H9 (cell line): ENCODE measurements around the gene FGF21. TPM values are rescaled to one million over a fixed set of nuclear protein-coding genes. Genes with fewer than 3 reads are reported as not detected.
A peak's percentile ranks its signal among the peaks of the same experiment; 100 is the strongest.

Experiments used
- DNase-seq: peaks from one replicate; pipeline ENCODE4 v3.0.0-alpha.2; 2017
- H2AFZ ChIP-seq: one replicate; pipeline ENCODE4 v1.6.1; 2013; ENCODE audit warnings: mild to moderate bottlenecking, low read length, control low read depth, moderate library complexity
- H2AK5ac ChIP-seq: 2 replicates; pipeline ENCODE4 v1.6.1; 2013; ENCODE audit warnings: low read length, control low read depth, mixed read lengths; ENCODE audit not compliant: insufficient read length
- H2BK120ac ChIP-seq: one replicate; pipeline ENCODE4 v1.6.1; 2013; ENCODE audit warnings: low read depth, mild to moderate bottlenecking, low read length, control low read depth, inconsistent platforms; ENCODE audit not compliant: poor library complexity, severe bottlenecking
- H2BK12ac ChIP-seq: 2 replicates; pipeline ENCODE4 v1.6.1; 2013; ENCODE audit warnings: low read length, control low read depth, mixed read lengths, low read depth; ENCODE audit not compliant: insufficient read length
- H2BK15ac ChIP-seq: 2 replicates; pipeline ENCODE4 v1.6.1; 2013; ENCODE audit warnings: low read depth, low read length, control low read depth
- H2BK20ac ChIP-seq: one replicate; pipeline ENCODE4 v1.6.1; 2013; ENCODE audit warnings: low read depth, mild to moderate bottlenecking, low read length, control low read depth, inconsistent platforms; ENCODE audit not compliant: poor library complexity, severe bottlenecking
- H2BK5ac ChIP-seq: 2 replicates; pipeline ENCODE4 v1.6.1; 2013; ENCODE audit warnings: low read length, control low read depth, mixed read lengths; ENCODE audit not compliant: insufficient read length
- H3K14ac ChIP-seq: 2 replicates; pipeline ENCODE4 v1.6.1; 2013; ENCODE audit warnings: low read length, control low read depth; ENCODE audit not compliant: insufficient read depth
- H3K18ac ChIP-seq: 2 replicates; pipeline ENCODE4 v1.6.1; 2013; ENCODE audit warnings: low read depth, mild to moderate bottlenecking, mixed read lengths, low read length, control low read depth; ENCODE audit not compliant: insufficient read length
- H3K23ac ChIP-seq: 2 replicates; pipeline ENCODE4 v1.6.1; 2013; ENCODE audit warnings: low read length, control low read depth, mixed read lengths, low read depth; ENCODE audit not compliant: insufficient read length
- H3K23me2 ChIP-seq: 2 replicates; pipeline ENCODE4 v1.6.1; 2013; ENCODE audit warnings: low read depth, mild to moderate bottlenecking, mixed read lengths, low read length, control low read depth; ENCODE audit not compliant: insufficient read length, poor library complexity, severe bottlenecking
- H3K27ac ChIP-seq: 2 replicates; pipeline ENCODE4 v1.5.1; 2013; ENCODE audit warnings: low read length, control low read depth, mixed read lengths, low read depth; ENCODE audit not compliant: insufficient read length
- H3K27me3 ChIP-seq: 2 replicates; pipeline ENCODE4 v1.6.1; 2013; ENCODE audit warnings: low read length, control low read depth, inconsistent platforms; ENCODE audit not compliant: insufficient read depth
- H3K4ac ChIP-seq: 2 replicates; pipeline ENCODE4 v1.6.1; 2013; ENCODE audit warnings: low read depth, mild to moderate bottlenecking, control low read depth, inconsistent platforms, low read length, moderate library complexity
- H3K4me1 ChIP-seq: 2 replicates; pipeline ENCODE4 v1.6.1; 2013; ENCODE audit warnings: low read length, control low read depth, inconsistent platforms; ENCODE audit not compliant: insufficient read depth
- H3K4me2 ChIP-seq: 2 replicates; pipeline ENCODE4 v1.6.1; 2013; ENCODE audit warnings: low read length, control low read depth, mixed read lengths; ENCODE audit not compliant: insufficient read length, insufficient read depth
- H3K56ac ChIP-seq: 2 replicates; pipeline ENCODE4 v1.6.1; 2013; ENCODE audit warnings: low read depth, mild to moderate bottlenecking, mixed read lengths, low read length, control low read depth; ENCODE audit not compliant: insufficient read length
- H3K79me1 ChIP-seq: 2 replicates; pipeline ENCODE4 v1.6.1; 2013; ENCODE audit warnings: low read depth, mild to moderate bottlenecking, moderate library complexity, low read length, control low read depth, inconsistent platforms; ENCODE audit not compliant: insufficient read depth, poor library complexity, severe bottlenecking
- H3K79me2 ChIP-seq: 2 replicates; pipeline ENCODE4 v1.6.1; 2013; ENCODE audit warnings: low read length, control low read depth, inconsistent platforms; ENCODE audit not compliant: insufficient read depth
- H3K9ac ChIP-seq: 2 replicates; pipeline ENCODE4 v1.6.1; 2013; ENCODE audit warnings: low read length, control low read depth, mixed read lengths; ENCODE audit not compliant: insufficient read length; ENCODE audit errors: extremely low read depth
- H3K9me3 ChIP-seq: one replicate; pipeline ENCODE4 v1.6.1; 2013; ENCODE audit warnings: low read depth, low read length, inconsistent platforms; ENCODE audit not compliant: control insufficient read depth
- H3T11ph ChIP-seq: one replicate; pipeline ENCODE4 v1.6.1; 2013; ENCODE audit warnings: mild to moderate bottlenecking, low read length, control low read depth, inconsistent platforms
- H4K20me1 ChIP-seq: one replicate; pipeline ENCODE4 v1.6.1; 2013; ENCODE audit not compliant: control insufficient read depth, insufficient read length, insufficient read depth
- H4K5ac ChIP-seq: 2 replicates; pipeline ENCODE4 v1.6.1; 2013; ENCODE audit warnings: low read depth, mild to moderate bottlenecking, mixed read lengths, low read length, control low read depth; ENCODE audit not compliant: insufficient read length
- H4K8ac ChIP-seq: replicated peaks from 2 replicates; pipeline ENCODE4 v1.6.1; 2013; ENCODE audit warnings: low read length, control low read depth, mixed read lengths, low read depth; ENCODE audit not compliant: insufficient read length
- H4K91ac ChIP-seq: 2 replicates; pipeline ENCODE4 v1.6.1; 2013; ENCODE audit warnings: low read depth, mild to moderate bottlenecking, moderate library complexity, mixed read lengths, low read length, control low read depth; ENCODE audit not compliant: insufficient read length
- H3K27ac Mint-ChIP-seq, 3 experiments: 2 replicates in 2 of 3; 3 replicates in 1 of 3; pipeline ENCODE4 v1.8.0; 2020 to 2021; ENCODE audit warnings: mixed read lengths in 3 of 3, mild to moderate bottlenecking in 1 of 3, moderate library complexity in 1 of 3
- H3K27me3 Mint-ChIP-seq: 2 replicates; pipeline ENCODE4 v1.8.0; 2021; ENCODE audit warnings: low read depth, mild to moderate bottlenecking, moderate library complexity, mixed read lengths
- H3K36me3 Mint-ChIP-seq, 3 experiments: 2 replicates in 2 of 3; 3 replicates in 1 of 3; pipeline ENCODE4 v1.8.0; 2020 to 2021; ENCODE audit warnings: low read depth in 3 of 3, mixed read lengths in 3 of 3; ENCODE audit not compliant: insufficient read depth in 1 of 3
- H3K4me1 Mint-ChIP-seq, 2 experiments: 2 replicates each; pipeline ENCODE4 v1.8.0; 2020; ENCODE audit warnings: mixed read lengths in 2 of 2
- H3K4me3 Mint-ChIP-seq, 2 experiments: 2 replicates in 1 of 2; 3 replicates in 1 of 2; pipeline ENCODE4 v1.8.0; 2020 to 2021; ENCODE audit warnings: mild to moderate bottlenecking in 2 of 2, mixed read lengths in 2 of 2, moderate library complexity in 1 of 2
- H3K9me3 Mint-ChIP-seq, 2 experiments: 2 replicates in 1 of 2; 3 replicates in 1 of 2; pipeline ENCODE4 v1.8.0; 2020; ENCODE audit warnings: mild to moderate bottlenecking in 2 of 2, mixed read lengths in 2 of 2, moderate library complexity in 1 of 2
- CTCF ChIP-seq: fragments of 200-600 bp; sonication (generic); conservative IDR thresholded peaks from 3 replicates; pipeline ENCODE4 v1.8.0; 2021; ENCODE audit warnings: antibody characterized with exemption, mild to moderate bottlenecking
- WGBS: extraction: QIAGEN DNeasy Blood & Tissue Kit; methylation state at CpG from one replicate; pipeline ENCODE4 v1.1.7; 2013; ENCODE audit warnings: missing lambda C conversion rate, low lambda C conversion rate, mixed read lengths; ENCODE audit not compliant: insufficient read length; ENCODE audit errors: extremely low coverage; 5-methylcytosine and 5-hydroxymethylcytosine counted together
- total RNA-seq: library from RNA; stranded (reverse); gene quantifications from 2 replicates; pipeline ENCODE4 v1.2.1, GENCODE V29; 2021

Gene FGF21
- total RNA-seq, 1 experiment from 2014 or later: 0.90 TPM

GRCh38 chr19:48806818-48807589, 51.7 kb downstream of the FGF21 start:
- peaks cover 24 to 42% of the 10 kb centered on the region in 2 experiments for H3K4me1 Mint-ChIP-seq
- H3K4ac ChIP-seq: no peak overlapping the region
- peak overlapping the region; percentile 64 to 90 (median 89); a peak in 5 of 7 replicates for H3K27ac Mint-ChIP-seq
- H3K79me1 ChIP-seq: no peaks in the 10 kb centered on the region
- H4K20me1 ChIP-seq: peaks cover 2% of the 10 kb centered on the region
- H4K8ac ChIP-seq: no peak overlapping the region
- H2BK20ac ChIP-seq: no peak overlapping the region
- H2BK15ac ChIP-seq: no peak overlapping the region
- H3K4me3 Mint-ChIP-seq: peak overlapping the region in 1 of 2 experiments; percentile 65; a peak in 2 of 5 replicates
- no peak overlapping the region for H3K9ac ChIP-seq
- H3K23me2 ChIP-seq: peaks cover 4% of the 10 kb centered on the region
- no peak overlapping the region for H3K56ac ChIP-seq
- no CpG with 5 or more reads among the region's 17 CpGs for WGBS
- H3K27ac ChIP-seq: no peak overlapping the region
- H3K9me3 Mint-ChIP-seq: no peaks in the 10 kb centered on the region
- no peaks in the 10 kb centered on the region; the same call in 1 of the 2 replicates for H3K27me3 ChIP-seq
- H2BK12ac ChIP-seq: no peak overlapping the region
- no peak overlapping the region for H2BK5ac ChIP-seq
- H3K36me3 Mint-ChIP-seq: no peaks in the 10 kb centered on the region; a peak in 1 of 7 replicates
- H4K5ac ChIP-seq: no peak overlapping the region
- peak; percentile 66 for DNase-seq
- no peak for TF ChIP-seq CTCF
- H3K14ac ChIP-seq: no peak overlapping the region
- no peak overlapping the region for H3K4me2 ChIP-seq
- H2AFZ ChIP-seq: no peak overlapping the region
- H4K91ac ChIP-seq: no peak overlapping the region
- no peaks in the 10 kb centered on the region for H3K79me2 ChIP-seq
- no peak overlapping the region for H3K18ac ChIP-seq
- H3K9me3 ChIP-seq: no peaks in the 10 kb centered on the region
- H3K23ac ChIP-seq: no peak overlapping the region
- peaks cover 15% of the 10 kb centered on the region for H3K27me3 Mint-ChIP-seq
- no peak overlapping the region for H2BK120ac ChIP-seq
- no peak overlapping the region for H3T11ph ChIP-seq
- H3K4me1 ChIP-seq: peaks cover 3% of the 10 kb centered on the region; the same call in 1 of the 2 replicates
- H2AK5ac ChIP-seq: no peak overlapping the region
